Effector memory CD8-positive, alpha-beta T cell (primary cell): ENCODE data around the gene SYT7.
A peak's percentile ranks its signal among the peaks of the same experiment; 100 is the strongest.

Experiments used
- ATAC-seq: fragments of 150-1000 bp; cut with Tn5 transposase; replicated peaks from 2 replicates; pipeline ENCODE4 v1.10.0; 2021; ENCODE audit warnings: mild to moderate bottlenecking, moderate library complexity
- DNase-seq, 3 experiments: peaks; one replicate each; pipeline ENCODE4 v3.0.0; 2021
- H3K27ac Mint-ChIP-seq, 2 donors: one replicate each; pipeline ENCODE4 v1.8.0; 2022; ENCODE audit warnings: mild to moderate bottlenecking in 2 of 2, mixed read lengths in 2 of 2, moderate library complexity in 2 of 2
- H3K27me3 Mint-ChIP-seq, 2 donors: one replicate each; pipeline ENCODE4 v1.8.0; 2022; ENCODE audit warnings: mixed read lengths in 2 of 2
- H3K36me3 Mint-ChIP-seq: one replicate; pipeline ENCODE4 v1.8.0; 2022; ENCODE audit warnings: mild to moderate bottlenecking, moderate library complexity, mixed read lengths; ENCODE audit not compliant: insufficient read depth
- H3K4me1 Mint-ChIP-seq, 2 donors: one replicate each; pipeline ENCODE4 v1.8.0; 2022; ENCODE audit warnings: low read depth in 2 of 2, mixed read lengths in 2 of 2
- H3K4me3 Mint-ChIP-seq, 2 donors: one replicate each; pipeline ENCODE4 v1.8.0; 2022; ENCODE audit warnings: mild to moderate bottlenecking in 2 of 2, mixed read lengths in 2 of 2, moderate library complexity in 2 of 2
- H3K9me3 Mint-ChIP-seq, 2 donors: one replicate each; pipeline ENCODE4 v1.8.0; 2022; ENCODE audit warnings: mixed read lengths in 2 of 2

Gene SYT7

GRCh38 chr11:61539831-61540357 lies 41.0 kb downstream of the SYT7 start:
- H3K9me3 Mint-ChIP-seq, result no peaks in the 10 kb centered on the region
- peaks cover 25 to 87% of the 10 kb centered on the region in 2 donors for H3K27me3 Mint-ChIP-seq
- H3K36me3 Mint-ChIP-seq, result no peaks in the 10 kb centered on the region
- DNase-seq, result no peak
- H3K27ac Mint-ChIP-seq, result no peak overlapping the region
- no peak overlapping the region for H3K4me3 Mint-ChIP-seq
- no peak for ATAC-seq
- H3K4me1 Mint-ChIP-seq, result peaks cover 0 to 1% of the 10 kb centered on the region in 2 donors

- DNase-seq (no peak), ATAC-seq (no peak)
- no peaks in the 10 kb centered on the region for H3K36me3 Mint-ChIP-seq
- peaks cover 0 to 1% of the 10 kb centered on the region in 2 donors for H3K4me1 Mint-ChIP-seq
- H3K4me3 Mint-ChIP-seq, result no peak overlapping the region
- H3K27ac Mint-ChIP-seq, result no peak overlapping the region
- H3K9me3 Mint-ChIP-seq, result no peaks in the 10 kb centered on the region
- H3K27me3 Mint-ChIP-seq, result peaks cover 33 to 87% of the 10 kb centered on the region in 2 donors
Measured at GRCh38 chr11:61539006-61539405, 41.9 kb downstream of the SYT7 start.

GRCh38 chr11:61538636-61538961 lies 42.3 kb downstream of the SYT7 start:
- Mint-ChIP-seq H3K27me3 (peaks cover 38 to 87% of the 10 kb centered on the region in 2 donors), H3K4me3 (no peak overlapping the region), H3K4me1 (peaks cover 0 to 1% of the 10 kb centered on the region in 2 donors), H3K9me3 (no peaks in the 10 kb centered on the region), H3K36me3 (no peaks in the 10 kb centered on the region), H3K27ac (no peak overlapping the region)
- DNase-seq, result no peak
- no peak for ATAC-seq

GRCh38 chr11:61537326-61537725 lies 43.5 kb downstream of the SYT7 start:
- DNase-seq (no peak), ATAC-seq (no peak)
- Mint-ChIP-seq H3K4me1 (peaks cover 0 to 1% of the 10 kb centered on the region in 2 donors), H3K27ac (no peak overlapping the region), H3K36me3 (no peaks in the 10 kb centered on the region), H3K9me3 (no peaks in the 10 kb centered on the region), H3K27me3 (peaks cover 46 to 89% of the 10 kb centered on the region in 2 donors), H3K4me3 (no peak overlapping the region)

GRCh38 chr11:61536676-61537270 lies 44.1 kb downstream of the SYT7 start:
- no peak overlapping the region for H3K4me3 Mint-ChIP-seq
- ATAC-seq, result no peak
- peaks cover 0 to 1% of the 10 kb centered on the region in 2 donors for H3K4me1 Mint-ChIP-seq
- peaks cover 44 to 83% of the 10 kb centered on the region in 2 donors for H3K27me3 Mint-ChIP-seq
- no peak overlapping the region for H3K27ac Mint-ChIP-seq
- H3K9me3 Mint-ChIP-seq, result no peaks in the 10 kb centered on the region
- DNase-seq, result no peak
- H3K36me3 Mint-ChIP-seq, result no peaks in the 10 kb centered on the region

DNA sequence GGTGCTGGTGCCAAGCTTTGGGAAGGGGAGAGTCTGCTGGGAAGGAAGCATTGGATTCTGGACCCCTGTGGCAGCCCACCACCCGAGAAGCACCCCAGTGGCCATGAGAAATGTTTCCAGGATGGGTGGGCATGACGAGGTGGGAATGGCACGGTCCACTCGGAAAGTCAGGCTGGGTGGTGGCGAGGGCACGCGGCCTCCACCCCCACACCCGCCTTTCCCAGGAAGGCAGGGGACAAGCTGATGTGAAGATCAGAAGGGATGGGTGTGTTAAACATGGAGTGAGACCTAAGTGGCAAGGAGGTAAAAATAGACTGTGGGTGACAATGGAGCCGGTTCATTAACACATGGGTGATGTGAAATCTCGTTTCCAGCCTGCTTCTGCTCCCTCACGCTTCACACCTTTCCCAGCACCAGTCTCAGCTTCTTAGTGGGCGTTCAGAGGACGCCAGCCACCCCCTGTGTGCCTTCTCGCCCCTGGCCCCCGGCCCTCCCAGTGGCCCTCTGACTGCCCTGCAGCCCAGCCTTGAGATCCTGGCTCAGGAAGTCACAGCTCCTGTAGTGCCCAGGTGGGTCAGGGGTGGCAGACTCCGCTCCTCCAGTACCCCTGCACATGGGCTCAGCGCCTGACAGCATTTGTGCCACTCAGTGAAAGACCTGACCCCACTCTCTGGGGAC lies 44.7 kb downstream of the SYT7 start:
- Mint-ChIP-seq H3K4me1 (no peaks in the 10 kb centered on the region), H3K27ac (no peak overlapping the region), H3K36me3 (no peaks in the 10 kb centered on the region), H3K4me3 (no peak overlapping the region), H3K27me3 (peaks cover 38 to 80% of the 10 kb centered on the region in 2 donors), H3K9me3 (no peaks in the 10 kb centered on the region)
- no peak for ATAC-seq
- DNase-seq, result no peak

- ATAC-seq, result no peak
- Mint-ChIP-seq H3K27me3 (peaks cover 34 to 80% of the 10 kb centered on the region in 2 donors), H3K4me1 (no peaks in the 10 kb centered on the region), H3K27ac (no peak overlapping the region), H3K36me3 (no peaks in the 10 kb centered on the region), H3K4me3 (no peak overlapping the region), H3K9me3 (no peaks in the 10 kb centered on the region)
- DNase-seq, result no peak
Measured at GRCh38 chr11:61534933-61535839, 45.7 kb downstream of the SYT7 start.

GRCh38 chr11:61534025-61534932 lies 46.6 kb downstream of the SYT7 start:
- Mint-ChIP-seq H3K4me1 (no peaks in the 10 kb centered on the region), H3K36me3 (no peaks in the 10 kb centered on the region), H3K9me3 (no peaks in the 10 kb centered on the region), H3K4me3 (no peak overlapping the region), H3K27ac (no peak overlapping the region), H3K27me3 (peaks cover 36 to 80% of the 10 kb centered on the region in 2 donors)
- no peak for DNase-seq
- no peak for ATAC-seq

DNA sequence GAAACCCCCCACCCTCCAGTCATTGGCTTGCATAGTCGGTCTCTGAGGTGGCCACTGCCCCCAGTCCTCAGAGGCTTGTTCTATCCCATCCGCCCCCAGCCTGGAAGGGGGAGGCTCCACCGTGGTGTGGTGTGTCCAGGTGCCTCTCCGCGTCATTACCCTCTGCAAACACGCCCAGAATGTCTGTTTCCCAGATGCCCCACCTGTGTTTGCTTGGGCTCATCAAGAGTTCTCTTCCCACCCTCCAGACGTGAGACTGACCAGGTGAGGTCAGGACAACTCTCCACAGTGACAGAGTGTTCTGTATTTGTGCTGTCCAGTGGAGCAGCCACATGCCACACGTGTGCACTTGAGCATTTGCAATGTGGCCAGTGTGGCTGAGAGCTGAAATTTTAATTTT lies 47.5 kb downstream of the SYT7 start:
- ATAC-seq (no peak), DNase-seq (no peak)
- Mint-ChIP-seq H3K27ac (no peak overlapping the region), H3K4me1 (no peaks in the 10 kb centered on the region), H3K27me3 (peaks cover 38 to 80% of the 10 kb centered on the region in 2 donors), H3K4me3 (no peak overlapping the region), H3K36me3 (no peaks in the 10 kb centered on the region), H3K9me3 (no peaks in the 10 kb centered on the region)

- Mint-ChIP-seq H3K9me3 (no peaks in the 10 kb centered on the region), H3K4me3 (no peak overlapping the region), H3K27ac (no peak overlapping the region), H3K4me1 (no peaks in the 10 kb centered on the region), H3K27me3 (peaks cover 42 to 80% of the 10 kb centered on the region in 2 donors), H3K36me3 (no peaks in the 10 kb centered on the region)
- DNase-seq (no peak), ATAC-seq (no peak)
Measured at GRCh38 chr11:61533039-61533375, 47.9 kb downstream of the SYT7 start.

GRCh38 chr11:61532134-61533038 lies 48.5 kb downstream of the SYT7 start:
- H3K4me3 Mint-ChIP-seq, result no peak overlapping the region
- H3K27me3 Mint-ChIP-seq, result peaks cover 48 to 81% of the 10 kb centered on the region in 2 donors
- H3K9me3 Mint-ChIP-seq, result no peaks in the 10 kb centered on the region
- ATAC-seq (peak; percentile 53), DNase-seq (peak; percentile 6 to 46 (median 31))
- H3K36me3 Mint-ChIP-seq, result no peaks in the 10 kb centered on the region
- H3K27ac Mint-ChIP-seq, result peak overlapping the region in 1 of 2 donors; percentile 28
- no peaks in the 10 kb centered on the region for H3K4me1 Mint-ChIP-seq

DNA sequence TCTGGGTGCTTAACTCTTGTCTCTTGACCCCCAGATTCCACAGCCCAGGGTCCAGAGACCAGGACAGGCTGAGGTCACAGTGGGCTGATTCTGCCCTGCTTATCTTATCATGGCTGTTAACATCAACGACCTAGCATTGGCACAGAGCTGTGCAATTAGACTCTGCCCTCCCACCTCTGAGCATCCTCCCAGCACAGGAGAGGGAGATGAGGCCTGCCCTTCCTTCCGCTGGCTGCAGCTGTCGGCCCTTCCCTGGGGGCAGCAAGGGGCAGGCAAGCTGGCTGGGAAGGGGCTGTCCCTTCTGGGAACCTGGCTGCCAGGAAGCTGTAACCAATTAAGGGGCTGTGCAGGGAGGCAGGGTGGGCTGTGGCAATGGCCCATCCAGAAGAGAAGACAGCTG lies 49.8 kb downstream of the SYT7 start:
- Mint-ChIP-seq H3K27ac (no peak overlapping the region), H3K27me3 (peaks cover 48 to 86% of the 10 kb centered on the region in 2 donors), H3K9me3 (no peaks in the 10 kb centered on the region), H3K36me3 (no peaks in the 10 kb centered on the region), H3K4me1 (no peaks in the 10 kb centered on the region), H3K4me3 (no peak overlapping the region)
- no peak for DNase-seq
- no peak for ATAC-seq
